NCI-H2196 treated with DMSO at 0.1 percent for 48 hours (cell line): ENCODE results near the gene ADGRL4.
"Not testable (repeated sequence)": the region's sequence is repeated elsewhere in the genome, so short reads cannot be mapped to it uniquely, and the experiment has no call there.

Experiments used
- DNase-seq: peaks from one replicate; lab custom pipeline; 2025; ENCODE audit not compliant: unreplicated experiment; lab: John Stamatoyannopoulos, UW

The ADGRL4 gene

DNA sequence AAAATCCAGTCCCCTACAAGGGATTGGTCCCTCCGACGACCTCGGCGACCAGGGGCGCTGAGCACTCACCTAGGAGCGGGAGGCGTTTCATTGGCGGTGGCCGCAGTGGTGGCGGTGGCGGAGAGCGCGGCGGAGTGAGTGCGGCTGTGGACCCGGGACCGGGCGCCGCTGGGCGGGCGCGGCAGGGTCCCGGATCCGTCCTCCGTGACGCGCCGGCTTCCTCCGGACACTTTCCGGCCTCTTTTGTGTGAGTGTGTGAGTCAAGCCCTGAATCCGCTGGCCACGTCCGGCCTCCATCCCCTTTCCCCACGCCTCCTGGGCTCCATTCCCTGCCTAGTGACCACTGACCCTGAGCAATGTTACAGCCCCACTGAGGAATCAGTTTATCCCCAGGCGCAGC is at the start of gene ADGRL4:
TSS of gene ADGRL4 (minus strand) at position 167 of the 400 bp plus-strand sequence. CDS start at position 91, 76 bp downstream.
- no peak for DNase-seq

DNA sequence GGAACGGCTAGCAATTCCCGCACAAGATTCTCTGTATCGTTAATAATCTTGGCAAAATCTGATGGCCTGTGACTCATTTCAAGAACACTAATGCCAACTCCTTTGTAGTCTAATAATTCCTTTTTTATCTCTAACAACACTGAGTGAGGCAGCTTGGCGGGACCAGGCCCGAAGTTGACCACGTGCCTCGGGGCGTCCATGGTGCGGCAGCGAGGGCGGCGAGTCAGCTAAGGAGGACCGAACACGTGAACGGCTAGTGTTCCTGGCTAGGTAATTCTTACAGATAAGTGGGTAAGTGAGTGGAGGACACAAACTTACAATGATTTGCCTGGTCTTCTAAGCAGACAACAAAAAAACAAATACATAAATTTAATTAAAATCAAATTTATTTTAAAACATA is 49.3 kb upstream of the ADGRL4 start:
- DNase-seq: no peak

DNA sequence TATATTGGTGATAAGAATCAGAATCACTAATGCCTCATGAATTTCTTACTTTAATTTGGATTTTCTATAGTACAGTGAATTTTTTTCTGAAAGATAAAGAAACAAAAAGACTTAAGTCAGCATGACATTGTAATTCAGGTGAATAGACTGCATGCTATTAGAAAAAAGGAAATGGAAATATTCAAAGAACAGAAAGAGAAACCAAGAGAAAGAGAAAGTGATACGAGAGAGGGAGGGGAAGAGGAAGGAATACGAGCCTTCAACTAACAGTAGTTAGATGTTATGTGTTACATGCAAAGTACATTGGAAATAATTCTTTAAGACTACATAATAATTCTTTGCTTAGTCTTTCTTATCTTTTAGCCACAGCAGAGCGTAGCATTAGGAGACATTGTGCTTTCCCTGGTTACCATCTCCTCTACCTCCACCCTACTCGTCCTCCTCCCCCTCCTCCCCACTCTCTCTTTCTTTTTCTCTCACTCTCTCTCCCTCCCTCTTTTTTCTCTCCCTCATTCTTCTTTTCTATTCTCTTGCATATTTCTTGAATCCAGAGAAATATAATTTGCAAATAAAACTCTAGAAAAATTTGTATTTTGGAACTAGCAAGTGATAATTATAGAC is 46.4 kb upstream of the ADGRL4 start:
- DNase-seq: no peak

DNA sequence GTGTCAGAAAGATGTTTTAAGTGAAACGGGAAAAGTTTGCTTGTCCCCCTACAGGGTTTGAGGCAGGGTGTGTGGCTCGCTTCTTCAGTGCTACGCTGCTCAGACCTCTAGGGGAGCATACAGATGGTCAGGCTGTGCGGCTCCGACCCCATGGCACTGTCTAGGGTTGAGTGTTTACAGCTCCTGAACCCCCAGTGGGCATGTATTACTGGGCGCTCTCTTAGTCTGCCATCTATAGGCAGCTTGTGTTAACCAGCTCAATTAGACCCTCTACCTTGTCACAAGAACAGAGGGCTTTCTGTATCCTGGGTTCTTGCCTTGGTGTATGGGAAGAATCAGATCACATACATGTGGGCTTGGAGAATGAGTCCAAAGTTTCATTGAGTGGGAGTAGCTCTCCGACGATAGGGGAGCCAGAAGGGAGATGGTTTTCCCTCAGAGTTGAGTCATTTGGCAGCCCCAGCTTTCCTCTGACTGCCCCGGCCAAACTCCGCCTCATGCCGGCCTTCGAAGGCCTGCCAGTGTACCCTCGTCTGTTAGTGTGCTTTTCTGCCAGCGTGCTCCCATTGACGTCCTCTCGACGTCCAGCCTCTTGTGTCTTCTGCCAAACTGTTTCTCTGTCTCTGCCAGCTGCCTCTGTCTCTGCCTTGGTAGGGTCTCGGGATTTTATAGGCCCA is 38.6 kb upstream of the ADGRL4 start:
- DNase-seq: no peak

DNA sequence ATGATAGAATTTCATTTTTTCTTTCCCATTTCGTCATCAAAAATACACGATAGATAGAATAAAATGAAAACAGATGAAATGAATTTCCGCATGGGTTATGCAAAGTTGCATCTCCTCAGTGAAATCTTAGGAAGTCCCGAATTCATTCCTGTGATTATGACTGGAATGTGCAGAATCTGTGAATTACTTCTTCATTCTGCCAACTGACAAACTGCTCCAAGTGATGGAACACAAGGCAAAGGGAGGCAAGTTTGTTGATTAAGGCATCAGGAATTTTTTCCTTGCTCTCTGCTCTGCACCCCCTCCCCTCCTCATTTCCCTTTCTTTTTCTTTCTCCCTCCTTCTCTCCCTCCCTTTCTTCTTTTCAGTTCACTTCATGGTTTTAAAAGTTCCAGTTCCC is 37.0 kb upstream of the ADGRL4 start:
- DNase-seq: no peak

DNA sequence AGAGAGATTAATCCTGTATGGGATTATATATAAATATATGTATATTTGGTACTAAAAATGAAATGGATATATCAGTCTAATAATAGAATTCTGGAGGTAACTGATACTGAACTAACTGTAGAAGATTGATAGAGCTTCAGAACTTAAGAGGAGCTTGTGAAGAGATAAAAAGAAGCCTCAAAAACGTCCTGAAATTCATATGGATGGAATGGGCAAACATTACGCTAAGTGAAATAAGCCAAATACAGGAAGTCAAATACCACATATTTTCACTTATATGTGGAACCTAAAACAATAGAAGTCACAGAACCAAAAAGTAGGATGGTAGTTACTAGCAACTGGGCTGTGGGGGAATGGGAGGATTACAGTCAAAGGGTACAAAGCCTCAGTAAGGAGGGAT is 36.0 kb upstream of the ADGRL4 start:
- no peak for DNase-seq

DNA sequence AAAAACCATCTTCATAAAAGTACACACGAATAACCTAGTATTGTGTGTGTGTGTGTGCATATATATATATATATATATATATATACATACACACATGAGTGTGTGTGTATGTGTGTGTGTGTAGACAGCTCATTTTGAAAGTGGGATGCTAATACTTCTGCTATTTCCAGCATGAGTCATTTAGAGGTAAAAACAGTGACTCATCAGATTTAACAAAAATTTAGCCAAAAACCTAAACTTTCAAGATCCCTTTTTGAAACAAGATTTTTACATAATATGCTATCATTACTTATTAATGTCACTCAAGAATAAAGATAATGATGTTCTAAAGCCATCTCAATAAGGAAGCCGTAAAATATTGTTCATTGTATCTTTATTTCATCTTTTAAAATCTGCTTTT is 35.6 kb upstream of the ADGRL4 start:
- DNase-seq: no peak

DNA sequence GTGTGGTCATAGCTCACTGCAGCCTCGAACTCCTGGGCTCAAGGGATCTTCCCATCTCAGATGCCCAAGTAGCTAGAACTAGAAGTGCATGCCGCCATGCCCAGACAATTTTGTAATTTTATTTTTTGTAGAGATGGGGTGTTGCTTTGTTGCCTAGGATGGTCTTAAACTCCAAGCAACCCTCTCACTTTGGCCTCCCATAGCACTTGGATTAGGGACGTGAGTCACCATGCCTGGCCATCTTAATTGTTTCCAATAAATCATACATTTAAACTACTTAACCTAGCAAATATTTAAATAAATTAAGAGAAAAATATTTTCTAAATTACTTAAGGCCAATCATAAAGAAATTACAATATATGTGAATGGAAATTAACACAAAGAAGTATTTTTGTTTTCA is 35.1 kb upstream of the ADGRL4 start:
- DNase-seq: no peak

DNA sequence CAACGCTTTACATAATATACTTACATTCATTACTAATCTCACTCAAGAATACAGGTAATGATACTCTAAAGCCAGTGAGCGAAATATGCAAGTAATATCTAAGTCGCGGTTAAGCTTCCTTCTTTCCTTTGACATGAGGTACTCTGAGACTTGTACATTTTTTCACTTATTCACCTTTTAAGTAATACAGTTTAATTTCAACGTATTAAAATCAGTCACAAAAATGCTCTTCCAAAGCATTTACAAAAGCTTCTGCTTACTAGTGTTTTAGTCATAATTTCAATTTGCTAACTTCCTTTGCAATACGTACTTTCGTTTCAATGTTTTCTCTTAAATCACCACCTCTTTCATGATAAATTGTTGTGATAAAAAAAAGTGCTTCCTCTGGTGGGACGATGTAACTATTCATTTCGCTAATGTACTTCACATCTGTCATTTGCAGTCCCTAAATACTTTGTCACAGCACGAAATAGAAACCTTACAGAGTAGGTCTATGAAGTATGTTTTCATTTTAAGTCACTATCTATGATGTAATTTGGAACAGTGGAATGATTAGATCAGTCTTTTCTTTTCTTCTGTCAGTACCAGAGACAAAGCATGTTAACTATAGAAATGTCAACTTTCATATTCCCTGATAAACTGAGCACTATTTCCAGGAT is 34.0 kb upstream of the ADGRL4 start:
- no peak for DNase-seq

DNA sequence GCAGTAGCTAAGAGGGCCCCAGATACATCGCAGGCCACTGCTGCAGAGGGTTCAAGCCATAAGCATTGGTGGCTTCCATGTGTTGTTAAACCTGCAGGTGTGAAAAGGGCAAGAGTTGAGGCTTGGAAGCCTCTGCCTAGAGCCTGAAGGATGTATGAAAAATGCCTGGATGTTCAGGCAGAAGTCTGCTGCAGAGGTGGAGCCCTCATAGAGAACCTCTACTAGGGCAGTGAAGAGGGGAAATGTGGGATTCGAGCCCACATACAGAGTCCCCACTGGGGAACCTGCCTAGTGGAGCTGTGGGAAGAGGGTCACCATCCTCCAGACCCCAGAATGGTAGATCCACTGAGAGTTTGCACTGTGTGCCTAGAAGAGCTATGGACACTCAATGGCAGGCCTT is 30.6 kb upstream of the ADGRL4 start:
- DNase-seq: no peak

DNA sequence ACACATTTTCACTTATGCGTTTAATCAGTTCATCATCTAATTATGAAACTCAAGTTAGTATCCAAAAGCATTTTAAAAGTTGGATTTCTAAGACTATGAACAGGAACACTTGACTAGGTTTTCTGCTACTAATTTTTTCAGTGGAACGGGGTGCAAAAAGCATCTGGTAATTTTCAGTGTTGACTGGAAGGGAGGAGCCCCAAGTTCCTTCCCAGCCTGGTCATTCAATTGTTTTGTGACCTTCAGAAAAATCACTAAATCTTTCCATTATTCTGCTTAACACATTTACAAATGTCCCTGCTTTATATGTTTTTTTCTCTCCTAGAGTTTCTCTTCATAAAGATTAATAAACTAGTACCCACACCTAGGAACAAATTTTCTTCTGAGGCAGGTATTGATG is 6.0 kb upstream of the ADGRL4 start:
- DNase-seq: no peak

DNA sequence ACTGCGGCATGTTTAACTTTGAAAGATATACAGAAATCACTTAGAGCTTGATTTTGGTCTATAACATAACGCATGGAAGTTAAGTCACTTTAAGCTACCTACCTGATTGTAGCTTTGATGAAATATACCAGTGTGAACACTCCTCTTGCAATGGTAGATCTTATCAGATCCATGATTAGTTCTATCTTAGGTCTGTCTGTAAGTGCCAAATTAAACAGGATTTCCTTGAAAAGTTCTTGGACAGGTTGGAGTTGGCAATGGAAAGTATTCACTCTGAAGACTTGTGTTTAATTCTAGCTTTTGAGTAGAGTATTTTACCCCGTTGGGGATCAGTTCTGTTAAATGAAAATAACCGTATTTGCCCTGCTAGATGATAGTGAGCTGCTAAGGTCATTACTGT is 4.1 kb upstream of the ADGRL4 start:
- DNase-seq: no peak

DNA sequence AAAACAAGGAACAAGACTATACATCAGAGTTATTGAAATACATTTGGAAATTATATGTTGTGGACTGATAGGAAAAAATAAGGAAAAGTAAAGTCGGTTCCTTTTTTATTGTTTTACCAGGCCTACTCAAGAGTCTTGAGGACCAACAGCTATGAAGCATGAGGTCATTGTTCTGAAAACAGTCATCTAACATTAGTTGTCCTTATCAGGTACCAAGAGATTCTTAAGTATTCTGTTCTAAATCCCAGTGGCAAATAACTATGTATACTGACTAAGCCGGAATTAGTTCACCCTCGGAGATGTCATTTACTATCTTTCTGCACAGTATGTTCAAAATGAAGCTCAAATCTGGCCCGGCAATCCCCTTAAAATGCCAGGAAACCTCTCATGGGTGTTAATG is 585 bp downstream of the ADGRL4 start:
- no peak for DNase-seq

DNA sequence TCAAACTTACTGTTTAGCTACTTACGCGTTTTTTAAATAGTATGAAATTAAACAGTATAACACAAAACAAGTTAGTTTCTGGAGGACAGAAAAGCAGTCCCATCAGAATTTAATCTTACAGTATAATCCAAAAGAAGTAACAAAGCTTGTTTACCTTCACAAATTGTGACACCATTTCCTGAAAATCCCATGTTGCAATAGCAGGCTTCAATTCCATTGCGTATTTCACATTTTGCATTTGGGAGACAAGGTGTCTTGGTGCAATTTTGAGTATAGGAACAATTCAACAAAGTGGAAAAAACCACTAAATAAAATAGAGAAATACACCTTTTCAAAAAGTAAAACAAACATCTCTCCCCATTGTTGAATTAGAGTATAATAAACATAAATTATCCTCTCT is 1.6 kb downstream of the ADGRL4 start:
- no peak for DNase-seq

DNA sequence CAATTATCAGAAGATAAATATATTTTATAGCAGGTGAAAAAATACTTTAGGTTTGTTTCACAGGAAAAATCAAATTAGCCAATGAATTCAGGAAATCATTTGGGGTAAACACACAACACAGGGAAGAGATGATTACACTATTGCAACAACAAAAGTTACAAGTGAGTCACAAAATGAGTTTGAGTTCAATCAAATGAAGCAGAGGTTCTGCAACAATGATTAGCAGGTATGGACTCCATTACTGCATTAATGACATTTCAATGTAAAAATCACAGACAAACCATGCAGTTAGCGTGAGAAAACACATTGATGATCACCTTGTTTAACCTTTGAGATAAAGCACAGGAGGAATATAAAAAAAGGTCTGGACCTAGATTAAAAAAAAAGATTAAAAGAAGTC is 9.7 kb downstream of the ADGRL4 start:
- no peak for DNase-seq

DNA sequence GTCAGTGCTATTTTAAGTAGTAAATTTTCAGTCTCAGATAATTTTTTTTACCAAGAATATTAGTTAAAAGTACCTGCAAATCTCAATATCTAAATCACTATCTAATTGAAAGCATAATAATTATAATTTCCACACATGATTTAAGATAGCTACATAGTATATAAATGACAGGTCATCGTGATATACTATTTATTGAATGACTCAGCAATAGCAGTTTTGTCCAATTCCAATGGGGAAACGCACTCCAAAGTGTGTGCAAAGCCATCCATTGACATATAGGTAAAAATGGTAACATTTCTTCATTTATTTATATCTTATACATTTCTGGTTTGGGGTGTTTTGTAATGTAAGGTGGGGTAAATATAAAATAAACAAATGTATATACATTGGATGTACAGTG is 19.5 kb downstream of the ADGRL4 start:
- DNase-seq: no peak

DNA sequence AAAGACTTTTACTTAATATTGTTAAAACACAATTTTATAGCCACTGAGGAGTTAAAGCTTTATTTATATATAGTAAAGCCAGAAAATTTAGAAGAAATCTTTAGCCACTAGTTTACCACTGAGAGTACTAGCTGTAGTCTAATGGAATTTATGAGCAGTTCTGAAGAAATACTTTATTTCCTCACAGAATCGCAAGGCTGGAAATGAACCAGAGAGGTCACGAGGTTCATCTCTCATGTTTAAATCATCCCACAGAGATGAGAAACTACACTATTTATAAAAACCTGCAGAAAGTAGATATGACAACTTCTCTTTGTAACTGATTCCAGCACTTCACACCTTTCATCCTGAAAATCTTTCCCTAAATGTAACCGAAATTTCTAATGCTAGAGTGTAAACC is 26.0 kb downstream of the ADGRL4 start:
- DNase-seq: no peak

DNA sequence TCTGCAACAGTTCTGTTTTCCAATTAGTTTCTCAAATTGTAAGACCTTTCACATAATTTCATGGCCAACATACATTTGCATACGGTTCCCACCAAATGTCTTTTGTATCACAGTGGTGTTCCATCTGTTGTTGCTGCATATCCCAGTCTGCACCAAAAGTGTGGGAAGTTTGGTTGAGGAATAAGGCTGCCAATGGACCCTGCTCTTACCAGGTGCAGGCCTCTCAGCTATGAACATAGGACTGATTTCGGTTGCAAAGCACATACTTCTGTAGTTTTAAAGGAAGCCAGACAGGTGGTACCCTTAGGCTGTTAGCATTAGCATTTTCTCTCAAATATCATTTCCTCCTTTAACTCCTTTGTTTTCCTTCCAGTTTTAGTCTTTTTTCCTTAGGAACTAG is 33.8 kb downstream of the ADGRL4 start:
- DNase-seq: no peak

DNA sequence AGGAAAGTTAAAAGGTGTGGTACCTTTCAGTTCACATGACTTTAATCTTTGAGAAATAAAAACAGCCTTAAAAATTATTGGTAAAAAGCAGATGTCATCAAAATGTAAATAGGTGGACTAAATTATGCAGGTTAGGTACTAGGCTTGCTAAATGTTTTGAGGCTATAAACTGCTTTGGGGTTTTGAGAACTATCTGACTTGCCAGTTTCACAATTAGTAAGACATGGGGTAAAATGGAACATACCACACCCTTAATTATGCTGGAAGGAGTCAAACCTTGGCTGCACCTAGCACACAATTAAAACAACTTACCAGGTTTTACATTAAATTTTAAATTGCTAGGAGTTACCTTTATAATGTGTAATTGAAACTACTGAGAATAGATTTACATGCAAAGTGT is 39.4 kb downstream of the ADGRL4 start:
- not testable (repeated sequence) for DNase-seq

DNA sequence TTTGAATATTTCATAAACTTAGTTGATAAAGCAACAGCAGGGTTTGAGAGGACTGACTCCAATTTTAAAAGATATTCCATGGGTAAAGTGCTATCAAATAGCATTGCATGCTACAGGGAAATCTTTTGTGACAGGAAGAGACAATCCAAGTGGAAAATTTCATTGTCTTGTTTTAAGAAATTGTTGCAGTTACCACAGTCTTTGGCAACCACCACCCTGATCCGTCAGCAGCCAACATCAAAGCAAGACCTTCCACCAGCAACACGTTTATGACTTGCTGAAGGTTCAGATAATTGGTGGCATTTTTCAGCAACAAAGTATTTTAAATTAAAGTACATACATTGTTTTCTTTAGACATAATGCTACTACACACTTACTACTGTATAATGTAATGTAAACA is 47.8 kb downstream of the ADGRL4 start:
- no peak for DNase-seq

DNA sequence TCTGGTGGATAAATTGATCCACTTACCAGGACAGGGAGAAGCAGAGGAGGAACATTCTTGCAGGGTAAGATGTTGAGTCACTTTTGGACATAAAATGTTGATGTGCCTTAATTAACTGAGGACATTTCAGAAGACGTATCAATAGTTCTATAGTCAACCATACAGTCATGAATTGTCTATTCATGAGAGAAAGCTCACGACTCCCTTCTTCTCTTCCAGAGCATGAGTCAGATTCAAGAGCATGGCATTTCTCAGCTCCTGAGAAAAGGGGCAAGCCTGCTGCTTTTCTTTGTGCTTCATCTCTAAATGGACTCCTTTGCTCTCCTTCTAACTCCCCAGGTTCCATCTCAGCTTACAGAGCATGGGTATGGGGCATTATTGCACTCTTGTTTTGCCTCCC is 55.7 kb downstream of the ADGRL4 start:
- DNase-seq: no peak

DNA sequence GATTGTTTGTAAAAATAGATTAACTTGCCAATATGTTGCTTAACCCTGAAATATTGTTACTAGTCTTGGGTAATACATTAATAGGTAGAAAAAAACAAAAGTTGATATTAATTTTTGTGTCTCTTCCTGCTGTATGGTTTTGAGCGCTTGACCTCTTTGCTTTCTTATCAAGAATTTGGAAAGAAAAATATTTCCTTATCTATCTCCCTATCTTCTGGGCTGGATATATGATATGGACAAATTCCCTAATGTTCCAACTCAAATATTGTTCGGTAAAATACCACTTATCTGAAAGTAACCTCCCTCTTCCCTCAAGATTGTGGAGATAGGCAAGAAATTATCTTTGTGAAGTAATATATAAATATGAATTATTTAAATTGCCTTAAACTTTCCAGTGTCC is 57.3 kb downstream of the ADGRL4 start:
- DNase-seq: no peak

DNA sequence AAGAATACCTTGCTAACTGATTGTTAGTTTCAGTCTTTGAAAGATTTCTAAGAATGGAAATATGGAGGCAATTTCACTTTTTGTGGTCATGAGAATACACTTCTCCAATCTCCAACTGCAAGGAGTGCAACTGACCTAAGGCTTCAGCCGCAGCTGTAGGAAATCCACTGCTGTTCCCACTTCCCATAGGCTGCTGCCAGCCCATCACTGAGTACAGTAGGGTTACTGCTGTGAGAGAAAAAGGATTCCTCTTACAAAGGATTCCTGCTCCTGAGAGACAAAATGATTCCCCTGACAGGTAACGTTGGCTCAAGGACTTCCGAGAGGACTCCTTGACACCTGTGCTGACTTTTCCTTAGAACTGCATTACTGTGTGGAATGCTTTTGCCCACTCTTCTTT is 87.4 kb downstream of the ADGRL4 start:
- DNase-seq: no peak
